CD4-positive, alpha-beta T cell treated with Interleukin-10 for 1 hour (primary cell): ENCODE data around the gene MAGI2.
"Not testable (repeated sequence)": the region's sequence is repeated elsewhere in the genome, so short reads cannot be mapped to it uniquely, and the experiment has no call there.

Experiments used
- DNase-seq: peaks from one replicate; pipeline ENCODE4 v3.0.0-alpha.2; 2020

The MAGI2 gene

GRCh38 chr7:78514634-78515033 lies 938.8 kb downstream of the MAGI2 start:
- no peak for DNase-seq

- no peak for DNase-seq
Measured at GRCh38 chr7:78510580-78511188, 942.8 kb downstream of the MAGI2 start.

- not testable (repeated sequence) for DNase-seq
Measured at GRCh38 chr7:78503301-78503700, 950.2 kb downstream of the MAGI2 start.

- no peak for DNase-seq
Measured at GRCh38 chr7:78501064-78501463, 952.4 kb downstream of the MAGI2 start.

GRCh38 chr7:78499971-78500370 lies 953.5 kb downstream of the MAGI2 start:
- no peak for DNase-seq

GRCh38 chr7:78499283-78499682 lies 954.2 kb downstream of the MAGI2 start:
- DNase-seq: no peak

GRCh38 chr7:78497728-78498427 lies 955.6 kb downstream of the MAGI2 start:
- no peak for DNase-seq

- no peak for DNase-seq
Measured at GRCh38 chr7:78496096-78496630, 957.3 kb downstream of the MAGI2 start.

GRCh38 chr7:78493401-78493800 lies 960.1 kb downstream of the MAGI2 start:
- DNase-seq: no peak

- DNase-seq: no peak
Measured at GRCh38 chr7:78492146-78492545, 961.3 kb downstream of the MAGI2 start.

GRCh38 chr7:78490524-78490923 lies 962.9 kb downstream of the MAGI2 start:
- no peak for DNase-seq

- DNase-seq: no peak
Measured at GRCh38 chr7:78489476-78490240, 963.8 kb downstream of the MAGI2 start.

GRCh38 chr7:78487464-78487863 lies 966.0 kb downstream of the MAGI2 start:
- DNase-seq: no peak

GRCh38 chr7:78479348-78479747 lies 974.1 kb downstream of the MAGI2 start:
- no peak for DNase-seq

- no peak for DNase-seq
Measured at GRCh38 chr7:78476851-78477405, 976.5 kb downstream of the MAGI2 start.

GRCh38 chr7:78473571-78474301 lies 979.7 kb downstream of the MAGI2 start:
- no peak for DNase-seq

- DNase-seq: no peak
Measured at GRCh38 chr7:78473021-78473420, 980.4 kb downstream of the MAGI2 start.

GRCh38 chr7:78472519-78472918 lies 980.9 kb downstream of the MAGI2 start:
- no peak for DNase-seq

GRCh38 chr7:78465894-78466293 lies 987.6 kb downstream of the MAGI2 start:
- DNase-seq: no peak

- DNase-seq: no peak
Measured at GRCh38 chr7:78463039-78463438, 990.4 kb downstream of the MAGI2 start.

- DNase-seq: no peak
Measured at GRCh38 chr7:78450706-78451105, 1002.8 kb downstream of the MAGI2 start.

- no peak for DNase-seq
Measured at GRCh38 chr7:78448911-78449310, 1004.6 kb downstream of the MAGI2 start.

GRCh38 chr7:78444267-78444666 lies 1009.2 kb downstream of the MAGI2 start:
- no peak for DNase-seq
